DOHH2 (cell line): ENCODE results near the gene RPE65.

Experiments
- H3F3A ChIP-seq: fragments of 200-600 bp; sonication (generic), shearing (Covaris generic); 2 replicates; pipeline ENCODE4 v1.6.0; 2016; ENCODE audit warnings: antibody characterized with exemption, mild to moderate bottlenecking; ENCODE audit not compliant: control insufficient read depth, insufficient read depth
- H3K27ac ChIP-seq: fragments of 200-600 bp; sonication (generic); 2 replicates; pipeline ENCODE4 v1.5.1; 2014; ENCODE audit warnings: low read depth, mild to moderate bottlenecking, low read length, moderate library complexity
- H3K27me3 ChIP-seq: fragments of 200-600 bp; sonication (generic); 2 replicates; pipeline ENCODE4 v1.6.1; 2014; ENCODE audit warnings: mild to moderate bottlenecking, low read length, mixed read lengths; ENCODE audit not compliant: control insufficient read depth
- H3K36me3 ChIP-seq: fragments of 200-600 bp; sonication (generic); 2 replicates; pipeline ENCODE4 v1.6.1; 2014; ENCODE audit warnings: mild to moderate bottlenecking, low read length, moderate library complexity, mixed read lengths; ENCODE audit not compliant: control insufficient read depth
- H3K4me1 ChIP-seq: fragments of 200-600 bp; sonication (generic); 2 replicates; pipeline ENCODE4 v1.6.1; 2014; ENCODE audit warnings: mild to moderate bottlenecking, low read length, mixed read lengths; ENCODE audit not compliant: control insufficient read depth
- H3K4me2 ChIP-seq: fragments of 200-600 bp; sonication (generic); 2 replicates; pipeline ENCODE4 v1.6.0; 2014; ENCODE audit warnings: mild to moderate bottlenecking, low read length, moderate library complexity
- H3K4me3 ChIP-seq: fragments of 200-600 bp; sonication (generic); 2 replicates; pipeline ENCODE4 v1.5.1; 2014; ENCODE audit warnings: mild to moderate bottlenecking, low read length, mixed read lengths
- H3K79me2 ChIP-seq: fragments of 200-600 bp; sonication (generic); 2 replicates; pipeline ENCODE4 v1.6.1; 2014; ENCODE audit warnings: mild to moderate bottlenecking, low read length, mixed read lengths; ENCODE audit not compliant: control insufficient read depth
- H3K9me2 ChIP-seq: fragments of 200-600 bp; sonication (generic); replicated peaks from 2 replicates; pipeline ENCODE4 v1.6.1; 2014; ENCODE audit warnings: mild to moderate bottlenecking, low read length, mixed read lengths; ENCODE audit not compliant: control insufficient read depth
- H3K9me3 ChIP-seq: fragments of 200-600 bp; sonication (generic); 2 replicates; pipeline ENCODE4 v1.6.1; 2014; ENCODE audit warnings: antibody characterized with exemption, low read length, mixed read lengths; ENCODE audit not compliant: control insufficient read depth, insufficient read depth
- H4K20me1 ChIP-seq: fragments of 200-600 bp; sonication (generic); 2 replicates; pipeline ENCODE4 v1.6.0; 2014; ENCODE audit warnings: low read depth, mild to moderate bottlenecking, antibody characterized with exemption, low read length, moderate library complexity; ENCODE audit not compliant: control insufficient read depth, insufficient read depth
- EZH2phosphoT487 ChIP-seq: fragments of 200-600 bp; sonication (generic); IDR thresholded peaks from 2 replicates; pipeline ENCODE4 v1.6.1; 2017; ENCODE audit warnings: borderline replicate concordance, mild to moderate bottlenecking, antibody characterized with exemption, low read length, moderate library complexity, mixed read lengths
- TF ChIP-seq, protein P1 (sequence below): fragments of 200-600 bp; sonication (generic); IDR thresholded peaks from one replicate; pipeline ENCODE4 v1.5.1; 2014; ENCODE audit warnings: antibody characterized with exemption, mild to moderate bottlenecking, low read depth, low read length; ENCODE audit not compliant: poor library complexity, severe bottlenecking

RPE65 gene

DNA sequence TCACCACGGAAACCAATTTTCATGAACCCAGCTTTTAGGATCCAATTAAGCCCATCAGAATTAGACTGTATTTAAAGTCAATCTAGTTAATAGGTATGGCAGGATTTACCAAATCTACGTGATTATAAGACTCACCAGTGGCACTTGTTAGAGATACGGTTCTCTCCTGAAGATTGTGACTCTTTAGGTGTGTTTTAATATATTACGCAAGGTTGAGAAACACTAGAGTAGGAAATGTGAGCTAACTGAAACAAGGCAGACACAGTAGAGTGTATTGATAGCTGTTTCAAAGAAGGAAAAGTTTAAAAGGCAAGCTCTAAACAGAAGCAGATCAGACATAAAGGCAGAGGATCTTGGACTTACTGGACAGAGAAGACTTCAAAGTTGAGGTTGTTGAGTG lies 11.2 kb upstream of the RPE65 start:
- no peaks in the 10 kb centered on the region for H3K9me2 ChIP-seq
- H3K9me3 ChIP-seq: no peaks in the 10 kb centered on the region
- TF ChIP-seq EZH2phosphoT487: no peak

DNA sequence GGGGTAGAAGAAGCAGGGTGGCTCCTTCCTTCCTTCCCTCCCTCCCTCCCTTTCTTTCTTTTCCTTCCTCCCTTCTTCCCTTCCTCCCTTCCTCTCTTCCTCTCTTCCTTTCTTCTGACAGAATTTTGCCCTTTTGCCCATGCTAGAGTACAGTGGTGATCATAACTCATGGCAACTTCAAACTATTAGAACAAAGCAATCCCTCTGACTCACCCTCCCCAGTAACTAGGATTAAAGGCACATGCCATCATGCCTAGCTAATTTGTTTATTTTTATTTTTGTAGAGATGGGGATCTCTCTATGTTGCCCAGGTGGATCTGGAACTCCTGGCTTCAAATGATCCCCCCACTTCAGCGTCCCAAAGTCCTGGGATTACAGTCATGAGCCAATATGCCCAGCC lies 10.0 kb upstream of the RPE65 start:
- Histone ChIP-seq H3K79me2 (no peaks in the 10 kb centered on the region), H3K27ac (no peak overlapping the region), H3K9me3 (no peaks in the 10 kb centered on the region)

More for the DNA sequence above, 11.2 kb upstream of the RPE65 start:
- H3K27me3 ChIP-seq: no peaks in the 10 kb centered on the region
- no peaks in the 10 kb centered on the region for H4K20me1 ChIP-seq
- no peak overlapping the region for H3K27ac ChIP-seq
- no peaks in the 10 kb centered on the region for H3F3A ChIP-seq
- no peak overlapping the region for H3K4me2 ChIP-seq
- H3K4me1 ChIP-seq: no peaks in the 10 kb centered on the region
- no peaks in the 10 kb centered on the region for H3K36me3 ChIP-seq
- H3K79me2 ChIP-seq: no peaks in the 10 kb centered on the region
- H3K4me3 ChIP-seq: no peak overlapping the region

DNA sequence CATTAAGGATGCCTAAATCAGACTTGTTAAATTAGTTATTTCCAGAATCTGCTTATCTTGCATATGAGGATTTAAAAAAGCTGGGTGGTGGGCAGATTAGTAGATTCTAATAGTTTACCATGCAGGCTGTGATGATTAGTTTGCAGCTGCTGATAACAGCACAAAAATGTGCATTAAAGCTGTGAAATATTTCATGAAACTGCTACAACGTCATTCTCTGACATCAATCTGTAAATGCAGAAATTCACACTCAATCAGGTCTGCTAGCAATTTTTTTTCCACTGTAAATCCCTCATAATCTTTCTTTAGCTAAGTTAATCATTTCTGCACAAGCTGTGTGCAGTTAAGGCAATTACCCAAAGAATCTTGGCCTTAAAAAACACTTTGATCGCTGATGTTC lies 9.3 kb upstream of the RPE65 start:
- Histone ChIP-seq H4K20me1 (no peaks in the 10 kb centered on the region), H3K4me1 (no peaks in the 10 kb centered on the region), H3F3A (no peaks in the 10 kb centered on the region), H3K36me3 (no peaks in the 10 kb centered on the region), H3K9me2 (no peaks in the 10 kb centered on the region), H3K79me2 (no peaks in the 10 kb centered on the region), H3K27me3 (no peaks in the 10 kb centered on the region), H3K4me3 (no peak overlapping the region), H3K9me3 (no peaks in the 10 kb centered on the region), H3K27ac (no peak overlapping the region), H3K4me2 (no peak overlapping the region)
- TF ChIP-seq, protein P1, sequence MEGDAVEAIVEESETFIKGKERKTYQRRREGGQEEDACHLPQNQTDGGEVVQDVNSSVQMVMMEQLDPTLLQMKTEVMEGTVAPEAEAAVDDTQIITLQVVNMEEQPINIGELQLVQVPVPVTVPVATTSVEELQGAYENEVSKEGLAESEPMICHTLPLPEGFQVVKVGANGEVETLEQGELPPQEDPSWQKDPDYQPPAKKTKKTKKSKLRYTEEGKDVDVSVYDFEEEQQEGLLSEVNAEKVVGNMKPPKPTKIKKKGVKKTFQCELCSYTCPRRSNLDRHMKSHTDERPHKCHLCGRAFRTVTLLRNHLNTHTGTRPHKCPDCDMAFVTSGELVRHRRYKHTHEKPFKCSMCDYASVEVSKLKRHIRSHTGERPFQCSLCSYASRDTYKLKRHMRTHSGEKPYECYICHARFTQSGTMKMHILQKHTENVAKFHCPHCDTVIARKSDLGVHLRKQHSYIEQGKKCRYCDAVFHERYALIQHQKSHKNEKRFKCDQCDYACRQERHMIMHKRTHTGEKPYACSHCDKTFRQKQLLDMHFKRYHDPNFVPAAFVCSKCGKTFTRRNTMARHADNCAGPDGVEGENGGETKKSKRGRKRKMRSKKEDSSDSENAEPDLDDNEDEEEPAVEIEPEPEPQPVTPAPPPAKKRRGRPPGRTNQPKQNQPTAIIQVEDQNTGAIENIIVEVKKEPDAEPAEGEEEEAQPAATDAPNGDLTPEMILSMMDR: no peak
- TF ChIP-seq EZH2phosphoT487: no peak

More for the DNA sequence above, 10.0 kb upstream of the RPE65 start:
- Histone ChIP-seq H3K27me3 (no peaks in the 10 kb centered on the region), H3K9me2 (no peaks in the 10 kb centered on the region), H4K20me1 (no peaks in the 10 kb centered on the region), H3K4me1 (no peaks in the 10 kb centered on the region), H3K36me3 (no peaks in the 10 kb centered on the region), H3F3A (no peaks in the 10 kb centered on the region), H3K4me2 (no peak overlapping the region), H3K4me3 (no peak overlapping the region)
- no peak for TF ChIP-seq EZH2phosphoT487

DNA sequence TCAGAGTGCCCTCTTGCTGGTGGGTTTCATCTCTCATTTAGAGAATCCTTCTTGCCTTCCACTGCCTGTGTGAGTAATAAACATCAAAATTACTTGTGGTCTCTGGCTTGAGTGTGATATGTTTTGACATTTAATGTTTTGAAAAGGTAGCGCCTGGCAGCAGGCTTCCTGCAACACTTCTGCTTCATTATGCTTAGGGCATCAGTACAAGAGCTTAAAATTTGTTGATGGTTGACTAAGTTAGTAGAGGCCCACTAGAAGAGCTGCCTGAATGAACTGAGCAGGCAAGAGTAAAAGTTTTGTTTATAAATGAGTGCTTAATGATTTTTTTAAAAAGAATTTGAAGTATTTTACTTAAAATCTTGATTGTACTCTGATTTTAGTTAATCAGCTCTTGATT lies 6.4 kb upstream of the RPE65 start:
- H3K9me3 ChIP-seq: no peaks in the 10 kb centered on the region
- no peaks in the 10 kb centered on the region for H3K9me2 ChIP-seq
- no peaks in the 10 kb centered on the region for H4K20me1 ChIP-seq
- no peaks in the 10 kb centered on the region for H3K27me3 ChIP-seq
- no peaks in the 10 kb centered on the region for H3K4me1 ChIP-seq
- H3K4me2 ChIP-seq: no peak overlapping the region
- H3K27ac ChIP-seq: no peak overlapping the region
- H3K4me3 ChIP-seq: no peak overlapping the region
- H3K36me3 ChIP-seq: no peaks in the 10 kb centered on the region
- no peaks in the 10 kb centered on the region for H3F3A ChIP-seq
- no peak for TF ChIP-seq EZH2phosphoT487
- TF ChIP-seq, protein P1: no peak
- H3K79me2 ChIP-seq: no peaks in the 10 kb centered on the region
